ENCODE results near the gene NLRP13. TPM values are rescaled to one million over a fixed set of nuclear protein-coding genes. Genes with fewer than 3 reads are reported as not detected.

NLRP13 gene
- total RNA-seq, 1 donor from 2014 or later = not detected

GRCh38 chr19:55901369-55902079, 30.6 kb downstream of the NLRP13 start:
- no peak for DNase-seq (ENCODE audit: low read depth)
- no peak overlapping the region for H3K4me3 ChIP-seq (ENCODE audit: low read depth, low read length)
- TF ChIP-seq CTCF (conservative IDR thresholded peaks at IDR 0.05; ENCODE audit: low read depth, low read length) = no peak

- DNase-seq (ENCODE audit: low read depth) = no peak
- no peak overlapping the region for H3K4me3 ChIP-seq (ENCODE audit: low read depth, low read length)
- no peak for TF ChIP-seq CTCF (conservative IDR thresholded peaks at IDR 0.05; ENCODE audit: low read depth, low read length)
Observed at GRCh38 chr19:55898911-55899310, 33.2 kb downstream of the NLRP13 start.

- no peak overlapping the region for H3K4me3 ChIP-seq (ENCODE audit: low read depth, low read length)
- no peak for DNase-seq (ENCODE audit: low read depth)
- TF ChIP-seq CTCF (conservative IDR thresholded peaks at IDR 0.05; ENCODE audit: low read depth, low read length) = no peak
Observed at GRCh38 chr19:55882626-55883025, 49.5 kb downstream of the NLRP13 start.

GRCh38 chr19:55877211-55877610, 54.9 kb downstream of the NLRP13 start:
- no peak for DNase-seq (ENCODE audit: low read depth)
- TF ChIP-seq CTCF (conservative IDR thresholded peaks at IDR 0.05; ENCODE audit: low read depth, low read length) = no peak
- H3K4me3 ChIP-seq (ENCODE audit: low read depth, low read length) = no peak overlapping the region

GRCh38 chr19:55870736-55871135, 61.4 kb downstream of the NLRP13 start:
- DNase-seq (ENCODE audit: low read depth) = no peak
- TF ChIP-seq CTCF (conservative IDR thresholded peaks at IDR 0.05; ENCODE audit: low read depth, low read length) = no peak
- no peak overlapping the region for H3K4me3 ChIP-seq (ENCODE audit: low read depth, low read length)

- TF ChIP-seq CTCF (conservative IDR thresholded peaks at IDR 0.05; ENCODE audit: low read depth, low read length) = no peak
- H3K4me3 ChIP-seq (ENCODE audit: low read depth, low read length) = no peak overlapping the region
- no peak for DNase-seq (ENCODE audit: low read depth)
Observed at GRCh38 chr19:55867101-55867500, 65.0 kb downstream of the NLRP13 start.

- no peak for TF ChIP-seq CTCF (conservative IDR thresholded peaks at IDR 0.05; ENCODE audit: low read depth, low read length)
- no peak overlapping the region for H3K4me3 ChIP-seq (ENCODE audit: low read depth, low read length)
- DNase-seq (ENCODE audit: low read depth) = no peak
Observed at GRCh38 chr19:55866521-55866920, 65.6 kb downstream of the NLRP13 start.
